Activated gamma-delta T cell (primary cell): ENCODE data around the gene KIF20B.
"Not testable (repeated sequence)": the region's sequence is repeated elsewhere in the genome, so short reads cannot be mapped to it uniquely, and the experiment has no call there.

Experiments used
- DNase-seq: peaks from one replicate; lab custom pipeline; 2025; lab: John Stamatoyannopoulos, UW

The KIF20B gene

GRCh38 chr10:89773081-89773480 lies 71.7 kb downstream of the KIF20B start:
- no peak for DNase-seq

DNA sequence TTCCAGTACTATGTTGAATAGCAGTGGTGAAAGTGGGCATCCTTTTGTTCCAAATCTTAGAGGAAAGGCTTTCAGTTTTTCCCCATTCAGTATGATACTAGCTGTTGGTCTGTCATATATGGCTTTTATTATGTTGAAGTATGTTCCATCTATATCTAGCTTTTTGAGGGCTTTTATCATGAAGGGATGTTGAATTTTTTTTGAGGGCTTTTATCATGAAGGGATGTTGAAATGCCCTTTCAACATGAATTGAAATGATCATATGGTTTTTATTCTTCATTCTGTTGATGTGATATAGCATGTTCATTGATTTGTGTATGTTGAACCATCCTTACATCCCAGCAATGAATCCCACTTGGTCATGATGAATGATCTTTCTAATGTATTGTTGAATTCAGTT lies 75.3 kb downstream of the KIF20B start:
- no peak for DNase-seq

DNA sequence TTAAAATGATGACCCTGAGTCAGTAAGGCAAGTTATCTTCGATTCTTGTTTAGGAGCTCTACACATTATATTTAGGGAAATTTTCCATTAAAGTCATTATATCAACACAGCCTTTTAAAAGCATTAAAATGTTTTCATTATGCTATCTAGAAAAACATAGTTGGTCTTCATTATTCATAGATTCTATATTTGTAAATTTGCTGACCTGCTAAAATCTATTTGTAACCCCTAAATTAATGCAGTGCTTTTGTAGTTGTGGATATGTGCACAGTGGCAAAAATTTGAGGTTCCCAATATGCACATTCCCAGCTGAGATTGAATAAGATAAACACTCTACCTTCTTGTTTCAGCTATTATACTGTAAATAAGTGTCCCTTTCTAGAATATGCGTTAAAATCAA lies 81.1 kb downstream of the KIF20B start:
- DNase-seq = no peak

GRCh38 chr10:89783406-89783805 lies 82.0 kb downstream of the KIF20B start:
- no peak for DNase-seq

GRCh38 chr10:89785095-89785494 lies 83.7 kb downstream of the KIF20B start:
- no peak for DNase-seq

DNA sequence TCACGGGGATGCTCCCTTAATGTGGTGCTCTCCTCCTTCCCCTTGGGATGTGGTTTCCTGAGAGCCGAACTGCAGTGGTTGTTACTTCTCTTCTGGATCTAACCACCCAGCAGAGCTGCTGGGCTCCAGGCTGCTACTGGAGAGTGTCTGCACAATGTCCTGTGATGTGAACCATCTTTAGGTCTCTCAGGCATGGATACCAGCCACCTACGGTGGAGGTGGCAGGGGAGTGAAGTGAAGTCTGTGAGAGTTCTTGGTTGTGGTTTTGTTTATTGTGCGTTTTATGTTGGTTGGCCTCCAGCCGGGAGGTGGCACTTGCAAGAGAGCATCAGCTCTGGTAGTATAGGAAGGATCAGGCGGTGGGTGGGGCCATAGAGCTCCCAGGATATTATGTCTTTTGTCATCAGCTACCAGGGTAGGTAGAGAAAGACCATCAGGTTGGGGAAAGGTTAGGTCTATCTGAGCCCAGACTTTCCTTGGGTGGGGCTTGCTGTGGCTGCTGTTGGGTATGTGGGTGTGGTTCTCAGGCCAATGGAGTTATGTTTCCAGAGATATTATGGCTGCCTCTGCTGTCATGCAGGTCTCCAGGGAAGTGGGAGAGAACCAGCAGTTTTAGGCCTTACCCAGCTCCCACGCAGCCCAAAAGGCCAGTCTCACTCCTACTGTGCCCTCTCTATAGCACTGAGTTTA lies 87.9 kb downstream of the KIF20B start:
- DNase-seq = no peak

DNA sequence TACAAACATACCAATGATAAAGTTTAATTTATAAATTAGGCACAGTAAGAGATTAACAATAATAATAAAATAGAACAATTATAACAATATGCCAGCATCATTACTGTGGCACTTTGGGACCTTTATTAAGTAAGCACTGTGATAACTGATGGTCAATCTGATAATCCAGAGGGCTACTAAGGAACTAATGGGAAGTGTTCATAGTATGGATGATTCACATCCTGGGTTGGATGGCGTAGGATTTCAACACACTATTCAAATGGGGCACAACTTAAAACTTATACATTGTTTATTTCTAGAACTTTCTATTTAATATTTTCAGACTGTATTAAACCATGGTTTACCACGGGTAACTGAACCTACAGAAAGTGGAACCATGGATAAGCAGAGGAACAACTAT lies 90.8 kb downstream of the KIF20B start:
- no peak for DNase-seq

DNA sequence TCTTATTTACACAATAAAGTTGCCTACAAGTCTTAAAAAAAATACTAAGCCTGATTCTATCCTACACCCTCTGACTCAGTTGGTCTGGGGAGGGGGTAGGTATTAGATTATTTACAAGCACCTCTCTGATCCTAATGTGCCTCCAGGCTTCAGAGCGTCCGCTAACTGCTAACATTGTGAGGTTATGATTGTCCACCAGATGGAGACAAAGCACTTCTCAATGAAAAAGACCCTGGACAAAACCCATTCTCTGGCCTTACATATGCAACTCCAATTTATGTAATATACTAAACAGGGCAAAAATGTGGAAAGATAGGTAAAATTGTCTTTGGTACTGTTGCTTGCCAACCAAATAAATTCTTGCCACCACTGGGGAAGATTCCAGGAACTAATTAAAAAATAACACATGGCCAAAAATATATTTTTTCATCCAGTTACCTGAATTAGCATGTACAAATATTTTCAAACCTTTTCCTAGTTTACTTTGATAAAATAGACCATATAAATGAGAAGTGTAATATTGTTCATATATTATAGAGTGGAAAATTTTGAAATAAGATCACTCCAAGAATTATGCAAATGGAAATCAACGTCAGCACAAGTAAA lies 92.4 kb downstream of the KIF20B start:
- no peak for DNase-seq

DNA sequence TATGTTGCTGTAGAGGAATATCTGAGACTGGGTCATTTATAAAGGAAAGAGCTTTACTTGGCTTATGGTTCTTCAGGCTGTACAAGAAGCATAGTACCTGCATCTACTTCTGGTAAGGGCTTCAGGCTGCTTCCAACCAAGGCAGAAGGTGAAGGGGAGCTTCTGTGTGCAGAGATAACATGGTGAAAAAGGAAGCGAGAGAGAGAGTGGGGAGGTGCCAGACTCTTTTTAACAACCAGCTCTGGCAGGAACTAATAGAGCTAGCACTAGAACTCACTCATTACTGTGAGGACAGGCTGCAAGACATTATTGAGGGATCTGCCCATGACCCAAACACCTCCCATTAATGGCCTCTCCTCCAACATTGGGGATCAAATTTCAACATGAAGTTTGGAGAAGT lies 94.5 kb downstream of the KIF20B start:
- no peak for DNase-seq

DNA sequence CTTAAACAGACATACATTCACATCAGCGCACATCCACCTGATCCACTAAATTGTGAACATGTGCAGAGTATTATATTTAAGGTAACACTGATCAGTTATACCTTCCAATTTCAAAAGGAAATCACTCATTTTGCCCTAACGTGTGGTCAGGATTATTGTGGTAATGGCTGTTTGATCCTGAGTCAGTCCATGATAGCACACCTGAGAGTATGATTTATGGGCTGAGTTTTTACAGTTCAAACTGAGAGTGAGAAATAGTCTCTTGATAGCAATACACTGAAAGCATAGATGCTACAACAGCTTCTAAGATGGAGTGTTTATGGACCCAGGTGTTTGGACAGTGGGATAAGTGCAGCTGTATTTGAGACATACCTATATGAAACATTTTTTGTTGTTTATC lies 96.7 kb downstream of the KIF20B start:
- DNase-seq = no peak

- no peak for DNase-seq
Observed at GRCh38 chr10:89799573-89799972, 98.2 kb downstream of the KIF20B start.

DNA sequence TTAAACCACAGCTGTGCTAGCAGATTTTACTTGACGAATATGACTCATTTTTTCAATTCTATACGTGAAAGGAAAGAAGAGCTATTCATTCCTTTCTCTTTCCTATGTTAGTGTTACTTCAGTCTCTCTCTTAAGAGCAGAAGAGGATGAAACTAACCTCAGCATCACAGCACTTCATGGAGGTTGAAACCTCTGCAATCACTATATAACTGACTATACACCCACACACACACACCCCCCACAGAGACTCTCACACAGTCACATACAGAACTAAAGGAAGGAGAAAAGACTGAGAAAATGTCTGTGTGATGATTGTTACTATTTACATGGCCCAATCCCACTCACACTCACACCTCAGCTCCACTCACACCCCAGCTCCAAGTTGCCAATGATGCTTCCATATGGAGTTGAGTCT lies 104.2 kb downstream of the KIF20B start:
- DNase-seq = no peak

- DNase-seq = no peak
Observed at GRCh38 chr10:89808842-89809241, 107.5 kb downstream of the KIF20B start.

DNA sequence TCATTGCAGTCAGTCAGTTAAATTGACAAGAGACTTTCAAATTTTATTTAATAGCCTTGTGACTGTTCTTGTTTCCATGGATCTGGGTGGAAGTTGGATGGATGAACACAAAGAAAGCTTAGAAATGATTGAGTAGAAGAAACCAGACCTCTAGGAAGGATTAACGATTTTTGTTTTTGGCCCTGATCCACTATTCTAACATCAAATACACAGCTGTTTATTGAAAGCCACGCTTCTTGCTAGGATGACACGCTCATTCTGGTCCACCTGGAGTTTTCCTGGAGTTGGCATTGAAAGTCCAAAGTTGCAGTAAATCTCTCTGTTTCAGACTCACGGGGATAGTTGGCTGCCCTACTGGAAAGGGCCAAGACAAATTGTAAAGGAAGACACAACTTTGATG lies 108.4 kb downstream of the KIF20B start:
- no peak for DNase-seq

GRCh38 chr10:89810908-89811525 lies 109.6 kb downstream of the KIF20B start:
- DNase-seq = no peak

DNA sequence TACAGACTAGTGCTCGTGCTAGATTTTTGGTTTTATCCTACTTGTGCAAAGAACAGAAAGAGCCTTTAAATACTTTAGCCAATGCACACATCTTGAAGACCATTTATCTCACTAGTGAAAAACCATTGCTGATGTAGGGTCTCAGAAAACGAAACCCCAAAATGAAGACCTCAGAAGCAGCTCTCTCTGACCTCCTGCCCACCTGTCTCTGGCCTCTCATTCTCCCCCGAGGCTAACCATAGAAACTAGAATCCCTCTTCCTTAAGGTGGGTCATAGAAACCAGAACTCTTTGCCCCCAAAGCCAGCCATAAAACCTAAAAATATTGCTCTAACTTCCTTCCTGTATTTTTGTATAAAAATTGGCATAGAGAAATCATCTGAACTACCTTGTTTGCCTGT lies 112.2 kb downstream of the KIF20B start:
- DNase-seq = no peak

DNA sequence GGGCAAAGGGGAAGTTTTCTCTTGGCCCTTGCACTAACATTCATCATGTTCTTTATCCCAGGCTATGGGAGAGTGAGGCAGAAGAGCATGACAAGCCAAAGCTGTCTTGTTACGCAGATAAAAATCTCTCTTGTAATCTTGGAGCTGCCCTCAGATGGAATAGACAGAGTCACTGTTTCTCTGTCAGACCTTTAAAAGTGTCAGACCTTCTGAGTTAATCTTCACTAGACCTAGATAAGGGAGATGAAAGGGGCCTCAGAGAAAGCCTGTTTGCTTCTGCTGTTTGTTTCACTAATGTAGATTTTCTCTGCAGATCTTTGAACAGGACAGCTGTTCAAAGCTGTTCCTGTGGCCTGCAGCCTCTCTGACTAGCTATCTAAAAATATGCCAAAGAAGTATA lies 112.9 kb downstream of the KIF20B start:
- DNase-seq = no peak

- no peak for DNase-seq
Observed at GRCh38 chr10:89815049-89815853, 113.9 kb downstream of the KIF20B start.

DNA sequence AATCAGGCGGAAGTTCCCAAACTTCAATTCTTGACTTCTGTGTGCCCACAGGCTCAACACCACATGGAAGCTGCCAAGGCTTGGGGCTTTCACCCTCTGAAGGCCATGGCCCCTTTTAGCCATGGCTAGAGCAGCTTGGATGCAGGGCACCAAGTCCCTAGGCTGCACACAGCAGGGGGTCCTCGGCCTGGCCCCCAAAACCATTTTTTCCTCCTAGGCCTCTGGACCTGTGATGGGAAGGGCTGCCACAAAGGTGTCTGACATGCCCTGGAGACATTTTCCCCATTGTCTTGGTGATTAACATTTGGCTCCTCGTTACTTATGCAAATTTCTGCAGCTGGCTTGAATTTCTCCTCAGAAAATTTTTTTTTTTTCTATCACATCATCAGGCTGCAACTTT lies 117.6 kb downstream of the KIF20B start:
- not testable (repeated sequence) for DNase-seq
